ENCODE data around the gene CTXND1. TPM values are rescaled to one million over a fixed set of nuclear protein-coding genes. Genes with fewer than 3 reads are reported as not detected.
A peak's percentile ranks its signal among the peaks of the same experiment; 100 is the strongest.

CTXND1 gene
- total and polyA plus RNA-seq, 2 of the 13 experiments (the other 11 are each of a cell fraction or from before 2014, with no cell fraction given), result 1.2 to 2.1 TPM

GRCh38 chr15:80157215-80157614 lies 94.8 kb downstream of the CTXND1 start:
- in situ Hi-C loops (cut with HindIII; ENCODE audit: extremely low pct_ligation_motif_present, low pct_unique_long_range_greater_than_20kb) (loop anchor here (25.0 kb wide), 1 partner anchor 270 kb away; the partner anchor contains the start of gene MTHFS), intact Hi-C loops (cut with micrococcal nuclease; ENCODE audit: unreplicated experiment) (loop anchor here (10.0 kb wide), 1 partner anchor 272 kb away; no protein-coding TSS in a partner anchor)
- Histone ChIP-seq H3K9me3 (ENCODE audit: low read length) (no peaks in the 10 kb centered on the region), H3K27me3 (ENCODE audit: control insufficient read depth in 1 of 2, insufficient read depth in 2 of 2, low read length in 2 of 2) (no peaks in the 10 kb centered on the region; a peak in 1 of 5 replicates), H3K4me1 (ENCODE audit: insufficient read depth, low read length) (peaks cover 76% of the 10 kb centered on the region), H3K27ac (ENCODE audit: extremely low read length, insufficient read depth, low read length) (peak overlapping the region; percentile 46), H3K4me2 (ENCODE audit: low read depth, low read length) (peak overlapping the region; percentile 40; the same call in 1 of the 2 replicates), H3K9ac (ENCODE audit: insufficient read depth, low read depth, low read length) (no peak overlapping the region), H3K36me3 (replicated peaks in 1 of 2; ENCODE audit: control insufficient read depth in 1 of 2, insufficient read depth in 2 of 2, low read length in 2 of 2) (peaks cover 7 to 9% of the 10 kb centered on the region in 2 experiments; a peak in 4 of 5 replicates), H2AFZ (ENCODE audit: low read length) (no peak overlapping the region), H4K20me1 (ENCODE audit: insufficient read depth, low read length) (no peaks in the 10 kb centered on the region), H3K79me2 (ENCODE audit: insufficient read depth, low read length) (peaks cover 24% of the 10 kb centered on the region), H3K4me3 (replicated peaks in 1 of 3; ENCODE audit: insufficient read depth in 1 of 3, low read depth in 2 of 3, low read length in 3 of 3) (no peak overlapping the region)
- 31% methylated on average over 2 of the region's 5 CpGs for WGBS (ENCODE audit: low lambda C conversion rate)
- no TSS peak for BruUV-seq (replicated peaks)
- peak; percentile 43 for FAIRE-seq
- ATAC-seq, result no peak
- no peak for DNase-seq (ENCODE audit: low spot score)
- ChIA-PET CTCF (ENCODE audit: low intra/inter-chr PET ratio, low total read pairs) (no interaction called here), POLR2A (interaction anchor here (1.6 kb wide), 1 partner anchor 15 kb away, joined by 8 read pairs; no protein-coding TSS in a partner anchor)
- TF ChIP-seq ZBTB8A (CRISPR knock-in tag; IDR thresholded peaks at IDR 0.05; ENCODE audit: borderline replicate concordance, low read depth), result no peak
- no peak for TF ChIP-seq ZNF225 (CRISPR knock-in tag; IDR thresholded peaks at IDR 0.05)
- peak; percentile 21; the same call in 1 of the 2 replicates for TF ChIP-seq FOXO1 (CRISPR knock-in tag; IDR thresholded peaks at IDR 0.05)
- TF ChIP-seq ARID5B (CRISPR knock-in tag; IDR thresholded peaks at IDR 0.05), result peak; percentile 57
- TF ChIP-seq HIC2 (CRISPR knock-in tag; IDR thresholded peaks at IDR 0.05; ENCODE audit: low read depth), result 0 out of 2 replicates have a peak, but pooled peaks have one; percentile 55
- TF ChIP-seq ZNF761 (CRISPR knock-in tag; conservative IDR thresholded peaks at IDR 0.05), result no peak
- peak in 1 of 2 experiments; percentile 46; a peak in 2 of 4 replicates for TF ChIP-seq EP300 (IDR thresholded peaks at IDR 0.05; ENCODE audit: low read depth in 2 of 2, low read length in 2 of 2)
- TF ChIP-seq EP300 (CRISPR knock-in tag; IDR thresholded peaks at IDR 0.05; ENCODE audit: borderline replicate concordance), result no peak
- no peak; the same call in 1 of the 2 replicates for TF ChIP-seq MED1 (CRISPR knock-in tag; IDR thresholded peaks at IDR 0.05)
- no peak for TF ChIP-seq FOXA1 (IDR thresholded peaks at IDR 0.05)
- TF ChIP-seq FOXA1 (CRISPR knock-in tag; IDR thresholded peaks at IDR 0.05), result peak; percentile 35; the same call in 1 of the 2 replicates
- TF ChIP-seq RERE (CRISPR knock-in tag; IDR thresholded peaks at IDR 0.05; ENCODE audit: low read depth), result no peak
- TF ChIP-seq MBD4 (IDR thresholded peaks at IDR 0.05; ENCODE audit: borderline replicate concordance, low read length), result no peak
- TF ChIP-seq FOXJ3 (CRISPR knock-in tag; IDR thresholded peaks at IDR 0.05; ENCODE audit: borderline replicate concordance), result 0 out of 2 replicates have a peak, but pooled peaks have one; percentile 51

Measured in HepG2 (cell line).